Colonic mucosa (tissue), 4 donors: ENCODE data around the gene EEF2K. TPM values are rescaled to one million over a fixed set of nuclear protein-coding genes. Genes with fewer than 3 reads are reported as not detected.

Experiments used
- DNase-seq: peaks from one replicate; pipeline ENCODE4 v3.0.0-alpha.2; 2020
- H3K27ac ChIP-seq: fragments of 200-600 bp; one replicate; pipeline ENCODE4 v1.8.0; 2021
- H3K27me3 ChIP-seq: fragments of 200-600 bp; one replicate; pipeline ENCODE4 v1.8.0; 2021
- H3K36me3 ChIP-seq: fragments of 200-600 bp; one replicate; pipeline ENCODE4 v1.8.0; 2021
- H3K4me1 ChIP-seq: fragments of 200-600 bp; one replicate; pipeline ENCODE4 v1.8.0; 2021; ENCODE audit warnings: mild to moderate bottlenecking
- H3K4me3 ChIP-seq: fragments of 200-600 bp; one replicate; pipeline ENCODE4 v1.8.0; 2021
- H3K9ac ChIP-seq, 2 donors: one replicate each; pipeline ENCODE4 v1.7.0; 2013; ENCODE audit warnings: control low read depth in 2 of 2, low read depth in 2 of 2, low read length in 2 of 2
- H3K9me3 ChIP-seq: fragments of 200-600 bp; one replicate; pipeline ENCODE4 v1.8.0; 2021
- CTCF ChIP-seq: fragments of 200-600 bp; IDR thresholded peaks from one replicate; pipeline ENCODE4 v1.8.0; 2022; ENCODE audit warnings: antibody characterized with exemption, mild to moderate bottlenecking
- intact Hi-C: fragments of 100-400 bp; cut with DNase I; formaldehyde crosslinking; loops from one replicate; pipeline ENCODE4 v1.14.1; 2022
- total RNA-seq, 2 donors: library from RNA; stranded (reverse); fragmentation: NEBNext Ultra II Directional in 1 of 2; extraction: Animal tissue kit (Norgen Biotek cat#: 25700) in 1 of 2; gene quantifications; one replicate each; pipeline ENCODE4 v1.2.1, GENCODE V29; 2021
- donor health status: healthy.
- donor health status: DM: no; HTN: no; CAD: no.
- donor health status: DM: no; HTN: no; CAD: no.

The EEF2K gene
- total RNA-seq, 2 donors from 2014 or later = 25.8 to 53.4 TPM

- no peaks in the 10 kb centered on the region for H3K9me3 ChIP-seq
- H3K4me1 ChIP-seq = peaks cover 4% of the 10 kb centered on the region
- H3K36me3 ChIP-seq = no peaks in the 10 kb centered on the region
- no peak overlapping the region for H3K27ac ChIP-seq
- intact Hi-C loops = no loop called here
- TF ChIP-seq CTCF = no peak
- no peak for DNase-seq
- no peak overlapping the region for H3K4me3 ChIP-seq
- no peak overlapping the region for H3K9ac ChIP-seq
- no peaks in the 10 kb centered on the region for H3K27me3 ChIP-seq
Observed at GRCh38 chr16:22225060-22225459, 19.0 kb downstream of the EEF2K start.

- Histone ChIP-seq H3K4me3 (no peak overlapping the region), H3K27me3 (no peaks in the 10 kb centered on the region), H3K9ac (no peak overlapping the region), H3K27ac (no peak overlapping the region), H3K9me3 (no peaks in the 10 kb centered on the region), H3K4me1 (peaks cover 11% of the 10 kb centered on the region), H3K36me3 (no peaks in the 10 kb centered on the region)
- no peak for TF ChIP-seq CTCF
- intact Hi-C loops = no loop called here
- DNase-seq = no peak
Observed at GRCh38 chr16:22229889-22230288, 23.8 kb downstream of the EEF2K start.

GRCh38 chr16:22232277-22233036, 26.4 kb downstream of the EEF2K start:
- H3K4me1 ChIP-seq = peaks cover 13% of the 10 kb centered on the region
- peak; percentile 98 for DNase-seq
- TF ChIP-seq CTCF = no peak
- no peaks in the 10 kb centered on the region for H3K36me3 ChIP-seq
- no peaks in the 10 kb centered on the region for H3K27me3 ChIP-seq
- no peaks in the 10 kb centered on the region for H3K9me3 ChIP-seq
- intact Hi-C loops = loop anchor here (2.0 kb wide), 1 partner anchor 64 kb away; the partner anchor contains the start of gene POLR3E
- peak overlapping the region; percentile 79 for H3K27ac ChIP-seq
- H3K9ac ChIP-seq = peak overlapping the region in 1 of 2 donors; percentile 68
- H3K4me3 ChIP-seq = no peak overlapping the region

GRCh38 chr16:22233037-22233372, 26.9 kb downstream of the EEF2K start:
- Histone ChIP-seq H3K4me1 (peaks cover 13% of the 10 kb centered on the region), H3K9ac (no peak overlapping the region), H3K27ac (peak overlapping the region; percentile 70), H3K27me3 (no peaks in the 10 kb centered on the region), H3K36me3 (no peaks in the 10 kb centered on the region), H3K9me3 (no peaks in the 10 kb centered on the region), H3K4me3 (no peak overlapping the region)
- intact Hi-C loops = loop anchor here (2.0 kb wide), 1 partner anchor 64 kb away; the partner anchor contains the start of gene POLR3E
- no peak for DNase-seq
- no peak for TF ChIP-seq CTCF

- Histone ChIP-seq H3K27me3 (no peaks in the 10 kb centered on the region), H3K36me3 (no peaks in the 10 kb centered on the region), H3K9ac (peak overlapping the region in 1 of 2 donors; percentile 40), H3K9me3 (no peaks in the 10 kb centered on the region), H3K4me1 (peaks cover 18% of the 10 kb centered on the region), H3K4me3 (no peak overlapping the region), H3K27ac (peak overlapping the region; percentile 49)
- no peak for TF ChIP-seq CTCF
- peak; percentile 50 for DNase-seq
- intact Hi-C loops = no loop called here
Observed at GRCh38 chr16:22235839-22236745, 30.0 kb downstream of the EEF2K start.
